ENCODE results near the gene CD8B.
"Not testable (repeated sequence)": the region's sequence is repeated elsewhere in the genome, so short reads cannot be mapped to it uniquely, and the experiment has no call there.

DNA sequence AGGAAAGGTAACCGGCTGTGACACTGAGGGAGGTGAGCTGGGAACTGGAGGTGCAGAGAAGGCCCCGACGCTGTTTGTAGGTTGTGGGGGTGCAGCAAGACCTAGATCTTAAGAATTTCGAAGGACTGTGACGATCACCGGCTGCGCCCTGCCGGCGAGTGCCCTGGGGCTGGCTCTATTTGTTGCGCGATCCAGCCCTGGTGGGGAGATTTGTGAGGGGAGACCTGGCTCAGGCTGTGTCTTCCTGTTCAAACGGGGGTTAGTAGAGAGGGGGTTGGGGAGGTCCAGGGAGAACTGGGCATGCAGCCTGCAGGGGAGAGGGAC is 656 bp upstream of the CD8B start:
- not testable (repeated sequence) for TF ChIP-seq CTCF, POLR2A, EP300 (IDR thresholded peaks at IDR 0.05)

Measured in tibial nerve (tissue), 4 donors.